Thyroid gland (tissue), 4 donors: ENCODE measurements around the gene ATAD3B. TPM values are rescaled to one million over a fixed set of nuclear protein-coding genes. Genes with fewer than 3 reads are reported as not detected.
A peak's percentile ranks its signal among the peaks of the same experiment; 100 is the strongest.

Source experiments
- DNase-seq, 2 donors: peaks; one replicate each; pipeline ENCODE4 v3.0.0-alpha.2; 2019
- H3K27ac ChIP-seq, 3 donors: fragments of 200-600 bp; sonication (generic); 1 replicate in 2 of 3; 2 replicates in 1 of 3; pipeline ENCODE4 v1.5.1; 2016 to 2019; ENCODE audit warnings: mild to moderate bottlenecking in 1 of 3, moderate library complexity in 1 of 3
- H3K27me3 ChIP-seq: fragments of 200-600 bp; sonication (generic); one replicate; pipeline ENCODE4 v1.5.1; 2019
- H3K36me3 ChIP-seq, 2 donors: fragments of 200-600 bp; sonication (generic); one replicate each; pipeline ENCODE4 v1.5.1; 2016 to 2019
- H3K4me1 ChIP-seq, 2 donors: fragments of 200-600 bp; sonication (generic); one replicate each; pipeline ENCODE4 v1.5.1; 2017 to 2019
- H3K4me3 ChIP-seq, 3 donors: fragments of 200-600 bp; sonication (generic); replicated peaks in 1 of 3; 1 replicate in 2 of 3; 2 replicates in 1 of 3; pipeline ENCODE4 v1.5.1; 2016; ENCODE audit warnings: mild to moderate bottlenecking in 1 of 3
- H3K9me3 ChIP-seq: fragments of 200-600 bp; sonication (generic); one replicate; pipeline ENCODE4 v1.5.1; 2017
- POLR2A ChIP-seq, 2 donors: fragments of 450-650 bp; IDR thresholded peaks; one replicate each; pipeline ENCODE4 v1.6.1; 2017; ENCODE audit warnings: antibody characterized with exemption in 2 of 2, mild to moderate bottlenecking in 2 of 2, moderate library complexity in 1 of 2
- WGBS, 2 donors: methylation state at CpG; one replicate each; pipeline ENCODE4 v1.1.5; 2017; 5-methylcytosine and 5-hydroxymethylcytosine counted together
- intact Hi-C: fragments of 100-400 bp; cut with DNase I; formaldehyde crosslinking; loops from one replicate; pipeline ENCODE4 v1.15.1; 2023
- total RNA-seq, 4 donors: library from RNA; depleted of rRNA; stranded (reverse); fragments of >200 nt; gene quantifications; one replicate each; pipeline ENCODE4 v1.2.3, GENCODE V29; 2016
- TF ChIP-seq, protein P1 (sequence below), 6 experiments: fragments of 200-600 bp in 3 of 6; fragments of 450-650 bp in 3 of 6; sonication (generic) in 3 of 6; IDR thresholded peaks; one replicate each; pipeline ENCODE4 v1.5.1; 2016 to 2019; ENCODE audit warnings: antibody characterized with exemption in 6 of 6, mild to moderate bottlenecking in 2 of 6, inconsistent platforms in 1 of 6, moderate library complexity in 1 of 6

Gene ATAD3B
- total RNA-seq, 4 donors from 2014 or later = 13.8 to 29.1 (median 15.0) TPM

GRCh38 chr1:1438531-1439381 lies 32.8 kb upstream of the ATAD3B start:
- TF ChIP-seq, protein P1, sequence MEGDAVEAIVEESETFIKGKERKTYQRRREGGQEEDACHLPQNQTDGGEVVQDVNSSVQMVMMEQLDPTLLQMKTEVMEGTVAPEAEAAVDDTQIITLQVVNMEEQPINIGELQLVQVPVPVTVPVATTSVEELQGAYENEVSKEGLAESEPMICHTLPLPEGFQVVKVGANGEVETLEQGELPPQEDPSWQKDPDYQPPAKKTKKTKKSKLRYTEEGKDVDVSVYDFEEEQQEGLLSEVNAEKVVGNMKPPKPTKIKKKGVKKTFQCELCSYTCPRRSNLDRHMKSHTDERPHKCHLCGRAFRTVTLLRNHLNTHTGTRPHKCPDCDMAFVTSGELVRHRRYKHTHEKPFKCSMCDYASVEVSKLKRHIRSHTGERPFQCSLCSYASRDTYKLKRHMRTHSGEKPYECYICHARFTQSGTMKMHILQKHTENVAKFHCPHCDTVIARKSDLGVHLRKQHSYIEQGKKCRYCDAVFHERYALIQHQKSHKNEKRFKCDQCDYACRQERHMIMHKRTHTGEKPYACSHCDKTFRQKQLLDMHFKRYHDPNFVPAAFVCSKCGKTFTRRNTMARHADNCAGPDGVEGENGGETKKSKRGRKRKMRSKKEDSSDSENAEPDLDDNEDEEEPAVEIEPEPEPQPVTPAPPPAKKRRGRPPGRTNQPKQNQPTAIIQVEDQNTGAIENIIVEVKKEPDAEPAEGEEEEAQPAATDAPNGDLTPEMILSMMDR (IDR thresholded peaks at IDR 0.05) = no peak
- no peak for TF ChIP-seq POLR2A (IDR thresholded peaks at IDR 0.05)
- H3K9me3 ChIP-seq = no peaks in the 10 kb centered on the region
- intact Hi-C loops = no loop called here
- WGBS, 2 donors = 84 to 85% methylated on average over 12 to 14 of the region's 45 CpGs
- no peak for DNase-seq
- no peak overlapping the region for H3K4me3 ChIP-seq
- H3K27me3 ChIP-seq = no peaks in the 10 kb centered on the region
- no peaks in the 10 kb centered on the region for H3K36me3 ChIP-seq
- no peak overlapping the region for H3K27ac ChIP-seq
- peaks cover 7 to 34% of the 10 kb centered on the region in 2 donors for H3K4me1 ChIP-seq

GRCh38 chr1:1439546-1440261 lies 31.9 kb upstream of the ATAD3B start:
- WGBS, 2 donors = 84 to 86% methylated on average over 24 to 68 of the region's 82 CpGs
- H3K36me3 ChIP-seq = no peaks in the 10 kb centered on the region
- peaks cover 6 to 25% of the 10 kb centered on the region in 2 donors for H3K4me1 ChIP-seq
- TF ChIP-seq, protein P1 (IDR thresholded peaks at IDR 0.05) = no peak
- no peak for TF ChIP-seq POLR2A (IDR thresholded peaks at IDR 0.05)
- no peak for DNase-seq
- no peaks in the 10 kb centered on the region for H3K9me3 ChIP-seq
- no peak overlapping the region for H3K27ac ChIP-seq
- intact Hi-C loops = loop anchor here (5.0 kb wide), 1 partner anchor 32 kb away; the partner anchor contains the start of gene MRPL20
- no peaks in the 10 kb centered on the region for H3K27me3 ChIP-seq
- H3K4me3 ChIP-seq = no peak overlapping the region

DNA sequence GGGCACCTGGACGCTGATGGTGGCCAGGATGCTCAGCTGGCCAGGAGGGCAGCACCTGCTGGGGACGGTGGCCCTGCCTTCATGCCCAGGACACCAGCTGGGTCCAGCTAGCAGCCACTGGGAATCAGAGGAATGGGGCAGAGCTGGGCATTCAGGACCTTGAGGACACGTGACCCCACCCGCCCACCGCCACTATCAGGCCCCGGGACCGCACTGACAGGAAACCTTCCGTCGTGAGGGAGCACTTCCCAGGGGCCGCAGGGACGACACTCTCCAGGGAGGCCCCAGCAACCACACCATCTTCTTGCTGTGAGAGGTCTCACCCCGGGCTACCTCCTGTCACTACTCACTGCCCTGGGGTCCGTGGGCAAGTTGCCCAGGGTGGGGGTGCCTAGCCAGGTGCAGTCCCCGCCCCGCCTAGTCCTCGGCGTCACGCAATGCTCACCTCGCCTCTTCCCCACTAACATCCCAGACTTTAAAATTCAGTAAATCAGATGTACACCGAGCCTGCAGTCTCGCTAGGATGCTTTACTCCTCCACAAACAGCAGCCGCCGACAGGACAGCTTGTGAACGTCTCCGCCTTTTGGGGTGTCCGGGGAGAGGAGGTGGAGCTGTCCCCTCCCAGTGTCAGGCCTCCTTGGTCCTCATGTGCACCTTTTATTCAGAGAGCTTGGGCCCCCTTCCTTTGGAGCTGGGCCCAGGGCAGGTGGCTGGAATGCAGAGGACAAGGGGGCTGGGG lies 31.1 kb upstream of the ATAD3B start:
- Histone ChIP-seq H3K27me3 (no peaks in the 10 kb centered on the region), H3K4me1 (peaks cover 0 to 18% of the 10 kb centered on the region in 2 donors), H3K27ac (no peak overlapping the region), H3K36me3 (no peaks in the 10 kb centered on the region), H3K4me3 (no peak overlapping the region), H3K9me3 (no peaks in the 10 kb centered on the region)
- intact Hi-C loops = loop anchor here (5.0 kb wide), 1 partner anchor 33 kb away; the partner anchor contains the start of gene MRPL20
- no peak for DNase-seq
- TF ChIP-seq, protein P1 (IDR thresholded peaks at IDR 0.05) = no peak
- WGBS, 2 donors = 70 to 75% methylated on average over 19 to 26 of the region's 26 CpGs

GRCh38 chr1:1441002-1441888 lies 30.3 kb upstream of the ATAD3B start:
- no peak overlapping the region for H3K4me3 ChIP-seq
- peaks cover 0 to 12% of the 10 kb centered on the region in 2 donors for H3K4me1 ChIP-seq
- no peaks in the 10 kb centered on the region for H3K9me3 ChIP-seq
- peak; percentile 40 to 42 for DNase-seq
- H3K36me3 ChIP-seq = no peaks in the 10 kb centered on the region
- H3K27ac ChIP-seq = no peak overlapping the region
- no peak for TF ChIP-seq POLR2A (IDR thresholded peaks at IDR 0.05)
- TF ChIP-seq, protein P1 (IDR thresholded peaks at IDR 0.05) = peak; percentile 54 to 86 (median 73)
- no peaks in the 10 kb centered on the region for H3K27me3 ChIP-seq
- intact Hi-C loops = loop anchor here (5.0 kb wide), 1 partner anchor 34 kb away; the partner anchor contains the start of gene MRPL20
- WGBS, 2 donors = 33 to 53% methylated on average over 10 to 12 of the region's 29 CpGs
